Stimulated activated naive CD8-positive, alpha-beta T cell treated with anti-CD3 and anti-CD28 coated beads, Interleukin-15, amount 100 ng/mL, for 72 hours (primary cell): ENCODE data around the gene MEIOB.

Experiments
- ATAC-seq: fragments of 150-1000 bp; cut with Tn5 transposase; 2 replicates; pipeline ENCODE4 v1.10.0; 2021; ENCODE audit warnings: mild to moderate bottlenecking, moderate library complexity
- DNase-seq, 2 donors: peaks; one replicate each; pipeline ENCODE4 v3.0.0; 2021 to 2022
- H3K27ac Mint-ChIP-seq, 2 donors: one replicate each; pipeline ENCODE4 v1.8.0; 2022; ENCODE audit warnings: mild to moderate bottlenecking in 2 of 2, mixed read lengths in 2 of 2, moderate library complexity in 2 of 2
- H3K27me3 Mint-ChIP-seq: one replicate; pipeline ENCODE4 v1.8.0; 2022; ENCODE audit warnings: mixed read lengths
- H3K4me1 Mint-ChIP-seq: one replicate; pipeline ENCODE4 v1.8.0; 2022; ENCODE audit warnings: mild to moderate bottlenecking, mixed read lengths
- H3K4me3 Mint-ChIP-seq, 2 donors: one replicate each; pipeline ENCODE4 v1.8.0; 2022; ENCODE audit warnings: mild to moderate bottlenecking in 2 of 2, mixed read lengths in 2 of 2, moderate library complexity in 1 of 2
- H3K9me3 Mint-ChIP-seq, 2 donors: one replicate each; pipeline ENCODE4 v1.8.0; 2022; ENCODE audit warnings: mixed read lengths in 2 of 2

Gene MEIOB

GRCh38 chr16:1784977-1785845 lies 86.8 kb downstream of the MEIOB start:
- H3K27ac Mint-ChIP-seq = no peak overlapping the region
- H3K9me3 Mint-ChIP-seq = no peaks in the 10 kb centered on the region
- H3K4me3 Mint-ChIP-seq = peak overlapping the region; percentile 45 to 60
- H3K27me3 Mint-ChIP-seq = no peaks in the 10 kb centered on the region
- DNase-seq (no peak), ATAC-seq (no peak)
- H3K4me1 Mint-ChIP-seq = peaks cover 40% of the 10 kb centered on the region
